ENCODE data around the gene GALNT18.

Gene GALNT18

DNA sequence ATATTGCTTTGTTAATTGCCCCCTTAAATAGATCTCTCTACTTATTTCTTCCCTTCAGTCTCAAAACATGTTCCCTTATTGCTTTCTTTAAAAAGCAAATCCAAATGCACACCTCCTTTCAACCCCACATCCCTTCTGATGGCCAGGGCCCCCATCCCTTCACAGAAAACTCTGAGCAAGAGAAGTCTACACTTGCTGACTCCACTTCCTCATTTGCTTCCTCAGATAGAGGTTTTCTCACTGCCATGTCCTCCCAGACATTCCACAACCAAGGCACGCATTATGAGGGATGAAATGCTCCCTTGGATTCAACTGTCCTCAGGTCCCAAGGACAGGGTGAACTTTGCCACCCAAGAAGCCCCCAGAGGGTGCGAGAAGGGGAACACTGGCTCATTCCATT is 311.9 kb downstream of the GALNT18 start:
- DNase-seq (ENCODE audit: low spot score), result no peak

- no peak for DNase-seq (ENCODE audit: low spot score)
These were observed 313.6 kb downstream of the GALNT18 start for GRCh38 chr11:11308249-11308648.

- DNase-seq (ENCODE audit: low spot score), result no peak
These were observed 314.9 kb downstream of the GALNT18 start for GRCh38 chr11:11306855-11307254.

DNA sequence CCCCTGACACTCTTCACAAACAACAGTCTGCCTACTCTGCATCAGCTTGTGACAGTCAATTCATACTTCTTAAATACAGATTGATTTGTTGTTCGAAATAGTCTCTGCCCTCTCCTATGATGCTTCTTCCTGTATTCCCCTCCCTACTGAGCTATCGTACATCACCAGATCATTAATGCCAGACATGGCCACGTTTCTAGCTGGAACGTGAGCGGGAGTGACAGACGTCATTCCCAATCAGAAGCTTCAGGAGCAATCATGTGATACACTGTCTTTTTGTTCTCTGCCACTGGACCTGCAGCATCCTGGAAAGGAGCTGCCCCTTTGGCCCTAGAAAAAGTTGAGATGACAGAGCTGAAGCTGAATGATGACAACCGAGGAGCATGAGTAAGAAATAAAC is 317.3 kb downstream of the GALNT18 start:
- DNase-seq (ENCODE audit: low spot score), result no peak

GRCh38 chr11:11302565-11302964 is 319.2 kb downstream of the GALNT18 start:
- DNase-seq (ENCODE audit: low spot score), result no peak

- no peak for DNase-seq (ENCODE audit: low spot score)
These were observed 320.6 kb downstream of the GALNT18 start for GRCh38 chr11:11301212-11301611.

DNA sequence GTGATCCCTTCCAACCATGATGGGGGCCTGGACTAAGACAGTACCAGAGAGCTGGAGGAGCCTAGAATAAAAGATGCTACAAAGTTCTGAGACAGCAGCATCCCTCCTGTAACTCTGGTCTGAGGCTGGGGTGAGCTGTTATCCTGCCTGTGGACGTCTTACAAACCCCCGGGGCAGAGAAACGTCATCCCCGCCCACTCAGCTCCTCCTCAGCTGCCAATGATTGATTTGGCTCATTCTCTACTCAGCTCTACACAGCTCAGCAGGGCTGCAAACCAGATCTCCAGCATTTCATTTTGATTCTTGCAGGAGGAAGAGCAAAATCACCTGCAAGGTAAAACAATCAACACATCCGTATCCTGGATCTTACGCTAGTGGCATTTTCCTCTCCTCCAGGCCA is 324.2 kb downstream of the GALNT18 start:
- DNase-seq (ENCODE audit: low spot score), result no peak

DNA sequence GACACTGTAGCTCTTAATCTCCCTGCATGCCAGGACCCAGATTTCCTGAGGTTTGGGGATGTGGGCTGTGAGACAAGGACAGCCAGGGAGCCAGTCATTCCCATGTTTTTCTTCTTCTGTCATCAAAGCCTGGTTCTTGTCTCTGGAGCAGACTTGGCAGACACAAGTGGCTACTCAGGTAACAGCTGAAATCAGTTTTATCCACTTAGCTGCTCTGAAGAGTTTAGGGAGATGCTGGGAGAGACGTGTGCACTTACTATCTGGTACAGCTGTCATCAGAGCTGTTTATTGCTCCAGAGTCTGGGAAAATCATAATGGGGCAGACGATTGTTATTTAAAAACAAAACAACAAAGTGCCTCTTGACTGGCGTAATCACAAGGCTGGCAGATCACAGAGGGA is 325.4 kb downstream of the GALNT18 start:
- no peak for DNase-seq (ENCODE audit: low spot score)

GRCh38 chr11:11294551-11294855 is 327.3 kb downstream of the GALNT18 start:
- no peak for DNase-seq (ENCODE audit: low spot score)

GRCh38 chr11:11293798-11294550 is 327.8 kb downstream of the GALNT18 start:
- DNase-seq (ENCODE audit: low spot score), result no peak

DNA sequence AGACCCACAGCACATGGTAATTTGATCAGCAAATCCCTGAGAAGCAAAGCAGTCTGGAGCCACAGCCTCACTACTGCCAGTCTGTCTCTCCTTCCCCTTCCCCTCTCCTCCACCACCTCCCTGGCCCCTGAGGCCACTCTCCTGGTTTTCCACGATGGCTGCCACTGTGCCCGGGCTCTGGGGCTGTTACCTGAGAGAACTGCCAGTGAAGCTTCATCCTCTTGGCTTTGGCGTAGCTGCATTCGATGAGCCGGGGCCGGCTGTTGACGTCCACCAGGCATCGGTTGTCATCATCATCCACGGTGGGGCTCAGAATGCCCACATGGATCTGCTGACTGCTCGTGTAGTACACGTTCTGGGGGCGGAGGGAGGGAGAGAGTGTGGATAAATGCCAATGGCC is 329.0 kb downstream of the GALNT18 start:
- DNase-seq (ENCODE audit: low spot score), result no peak

- no peak for DNase-seq (ENCODE audit: low spot score)
These were observed 330.5 kb downstream of the GALNT18 start for GRCh38 chr11:11291041-11292015.

DNA sequence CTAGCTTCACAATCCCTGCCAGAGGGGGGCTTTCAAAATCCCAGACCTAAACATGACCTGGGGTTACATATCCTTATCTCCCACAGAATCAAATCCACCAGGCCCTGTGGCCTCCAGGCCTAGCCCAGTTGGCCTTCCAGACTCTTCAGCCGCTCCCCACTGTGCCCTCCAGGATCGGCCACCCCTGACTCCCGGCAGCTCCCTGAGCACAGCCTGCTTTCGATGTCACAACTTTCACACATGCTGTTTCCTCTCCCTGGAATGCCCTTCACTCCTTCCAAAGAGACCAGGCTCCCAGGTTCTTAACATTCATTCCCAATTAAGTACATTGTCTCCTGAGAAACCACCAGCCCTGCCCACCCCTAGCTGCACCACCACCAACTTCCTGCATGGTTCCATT is 331.5 kb downstream of the GALNT18 start:
- no peak for DNase-seq (ENCODE audit: low spot score)

DNA sequence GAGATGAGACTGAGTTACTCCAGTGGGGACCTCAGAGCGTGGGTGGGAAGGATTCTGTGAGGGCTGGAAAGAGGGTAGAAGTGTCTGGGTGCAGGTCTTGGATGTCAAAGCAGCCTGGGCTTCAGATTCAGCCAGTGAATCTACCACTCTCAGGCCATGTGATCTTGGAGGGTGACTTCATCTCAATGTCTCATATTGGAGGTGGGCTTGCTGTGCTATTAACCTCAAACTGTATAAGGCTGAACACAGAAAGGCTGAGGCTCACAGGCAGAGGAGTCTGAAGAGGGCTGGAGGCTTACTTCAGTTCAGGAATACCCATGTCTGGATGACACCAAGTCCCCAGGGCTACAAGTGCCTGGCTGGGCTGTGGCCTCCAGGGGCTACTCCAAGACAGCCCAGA is 332.1 kb downstream of the GALNT18 start:
- DNase-seq (ENCODE audit: low spot score), result no peak

DNA sequence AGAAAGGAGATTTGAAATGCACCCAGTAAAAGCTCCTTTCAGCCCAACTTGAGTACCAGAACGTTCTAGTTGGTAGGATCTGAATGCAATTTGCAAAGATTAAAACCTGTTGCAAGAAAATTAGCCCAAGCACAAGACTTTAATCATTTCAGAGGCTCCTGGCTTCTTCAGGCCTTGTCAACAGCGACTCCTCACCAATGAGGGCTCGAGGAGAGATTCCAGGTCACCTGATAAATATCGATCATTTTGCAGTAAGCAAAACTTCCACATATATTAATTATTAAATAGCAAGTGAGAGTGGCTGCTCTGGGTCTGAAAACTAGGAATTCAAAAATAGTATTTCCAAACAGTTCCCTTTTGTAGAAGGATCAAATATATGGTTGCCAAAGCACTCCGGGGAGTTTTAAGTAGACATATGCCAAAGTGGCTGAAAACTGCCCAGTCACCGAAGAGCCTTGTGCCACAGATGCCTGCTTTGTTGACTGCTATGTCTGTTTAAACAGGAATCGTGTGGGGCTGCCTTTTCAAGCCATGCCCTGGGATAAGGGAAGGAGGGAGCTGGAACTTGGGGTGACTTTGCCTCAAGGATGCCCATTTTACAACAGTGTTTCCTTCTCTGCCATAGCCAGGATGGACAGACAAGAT is 332.7 kb downstream of the GALNT18 start:
- DNase-seq (ENCODE audit: low spot score), result no peak

DNA sequence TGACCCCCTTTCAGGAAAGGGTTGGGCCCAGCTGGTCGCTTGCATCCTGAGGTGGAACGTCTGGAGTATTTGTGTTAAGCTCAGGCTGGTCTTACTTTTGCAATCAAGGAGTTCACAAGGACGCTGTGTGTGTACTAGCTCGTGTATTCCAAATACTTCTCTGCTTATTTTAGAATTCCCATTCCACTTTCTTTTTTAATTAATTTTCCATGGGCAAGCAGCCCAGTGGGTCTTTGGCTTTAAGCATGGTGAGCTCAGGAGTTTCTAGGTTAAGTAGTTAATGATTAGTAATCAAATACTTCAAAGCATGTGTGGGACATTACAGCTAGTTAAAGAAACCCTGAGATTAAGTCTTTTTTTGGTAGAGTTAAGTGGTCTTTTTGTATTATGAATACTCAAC is 337.3 kb downstream of the GALNT18 start:
- no peak for DNase-seq (ENCODE audit: low spot score)

DNA sequence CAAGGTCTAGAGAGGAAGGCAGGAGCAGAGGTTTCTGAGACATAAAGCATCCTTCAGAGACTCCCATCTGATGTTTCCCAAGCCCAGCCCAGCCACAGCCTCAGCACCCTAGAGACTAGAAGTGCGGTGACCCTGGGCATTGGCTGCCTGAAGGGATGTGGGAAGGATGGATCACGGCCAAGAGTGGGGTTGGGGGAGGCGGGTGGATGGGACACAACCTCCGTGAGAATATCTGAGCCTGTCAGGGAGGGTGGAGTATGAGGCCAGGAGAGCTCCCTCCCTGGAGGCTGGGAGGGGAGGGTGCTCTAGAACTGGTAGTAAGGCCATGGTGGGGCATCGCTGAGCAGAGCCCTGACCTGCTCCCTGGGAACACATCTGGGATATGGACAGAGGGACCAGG is 340.2 kb downstream of the GALNT18 start:
- DNase-seq (ENCODE audit: low spot score), result no peak

DNA sequence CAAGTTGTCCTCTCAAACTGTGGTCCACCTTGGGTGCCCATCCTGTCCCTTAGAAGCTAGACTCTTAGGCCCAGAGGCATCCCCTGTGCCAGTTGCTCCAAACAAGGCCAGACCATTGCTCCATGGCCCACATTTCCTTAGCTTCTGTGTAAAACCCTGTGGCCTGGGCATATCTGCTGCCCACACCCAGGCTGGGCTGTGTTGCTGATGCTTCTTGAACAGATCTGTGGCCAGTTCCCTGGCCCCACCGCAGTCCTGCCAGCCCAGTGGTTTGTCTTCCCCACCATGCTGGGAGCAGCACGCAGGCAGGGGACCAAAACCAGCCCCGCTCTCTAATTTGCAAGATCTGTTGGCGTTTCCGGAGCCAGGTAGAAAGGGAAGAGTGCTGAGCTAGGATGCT is 341.0 kb downstream of the GALNT18 start:
- no peak for DNase-seq (ENCODE audit: low spot score)

- no peak for DNase-seq (ENCODE audit: low spot score)
These were observed 341.7 kb downstream of the GALNT18 start for GRCh38 chr11:11279956-11280689.

GRCh38 chr11:11272254-11272653 is 349.6 kb downstream of the GALNT18 start:
- no peak for DNase-seq (ENCODE audit: low spot score)

GRCh38 chr11:11270236-11270775 is 351.5 kb downstream of the GALNT18 start:
- DNase-seq (ENCODE audit: low spot score), result no peak

- DNase-seq (ENCODE audit: low spot score), result no peak
These were observed 353.1 kb downstream of the GALNT18 start for GRCh38 chr11:11268706-11269105.

All from germinal center (tissue), 1 donor.